SK-N-MC (cell line): Measurements from ENCODE around the gene CHSY3.

ENCODE experiments used
- EZH2 ChIP-seq: fragments of 200-600 bp; sonication (generic); IDR thresholded peaks from one replicate; pipeline ENCODE4 v1.6.1; 2017; ENCODE audit warnings: antibody characterized with exemption
- FOXP2 ChIP-seq: optimal IDR thresholded peaks from 2 replicates; pipeline ENCODE3; 2011; ENCODE audit warnings: mild to moderate bottlenecking, moderate library complexity; ENCODE audit not compliant: insufficient read depth; ENCODE audit errors: extremely low read length, control extremely low read depth
- POLR2AphosphoS5 ChIP-seq: IDR thresholded peaks from 2 replicates; pipeline ENCODE4 v1.6.1; 2012; ENCODE audit warnings: mild to moderate bottlenecking, low read depth, low read length, borderline replicate concordance

GRCh38 chr5:130137681-130138080 is 233.4 kb downstream of the CHSY3 start:
- TF ChIP-seq POLR2AphosphoS5 (no peak), EZH2 (no peak), FOXP2 (no peak)
